ENCODE data around the gene FMNL1.

Gene FMNL1

DNA sequence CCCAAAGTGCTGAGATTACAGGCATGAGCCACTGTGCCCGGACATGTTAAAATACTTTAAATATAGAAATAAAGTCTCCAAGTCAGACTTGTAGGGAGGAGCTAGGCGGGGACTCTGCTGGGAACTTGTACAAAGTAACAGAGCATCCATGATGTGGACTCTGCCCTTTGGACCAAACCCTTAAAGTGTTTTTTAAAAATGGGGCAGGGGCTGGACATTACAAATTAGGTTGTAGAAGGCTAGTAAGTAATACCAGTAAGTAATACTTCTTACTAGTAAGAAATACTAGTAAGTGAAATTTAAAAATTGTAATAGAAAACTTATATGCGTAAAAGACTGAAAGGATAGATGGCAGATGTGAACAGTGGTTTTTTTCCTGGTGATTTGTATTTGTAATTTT, 49.9 kb downstream of the FMNL1 start:
- in situ Hi-C loops (cut with MboI; ENCODE audit: low pct_unique_long_range_greater_than_20kb, low sequenced_read_pairs, unreplicated experiment): no loop called here
- DNase-seq (ENCODE audit: low spot score): no peak
- TF ChIP-seq, protein P1, sequence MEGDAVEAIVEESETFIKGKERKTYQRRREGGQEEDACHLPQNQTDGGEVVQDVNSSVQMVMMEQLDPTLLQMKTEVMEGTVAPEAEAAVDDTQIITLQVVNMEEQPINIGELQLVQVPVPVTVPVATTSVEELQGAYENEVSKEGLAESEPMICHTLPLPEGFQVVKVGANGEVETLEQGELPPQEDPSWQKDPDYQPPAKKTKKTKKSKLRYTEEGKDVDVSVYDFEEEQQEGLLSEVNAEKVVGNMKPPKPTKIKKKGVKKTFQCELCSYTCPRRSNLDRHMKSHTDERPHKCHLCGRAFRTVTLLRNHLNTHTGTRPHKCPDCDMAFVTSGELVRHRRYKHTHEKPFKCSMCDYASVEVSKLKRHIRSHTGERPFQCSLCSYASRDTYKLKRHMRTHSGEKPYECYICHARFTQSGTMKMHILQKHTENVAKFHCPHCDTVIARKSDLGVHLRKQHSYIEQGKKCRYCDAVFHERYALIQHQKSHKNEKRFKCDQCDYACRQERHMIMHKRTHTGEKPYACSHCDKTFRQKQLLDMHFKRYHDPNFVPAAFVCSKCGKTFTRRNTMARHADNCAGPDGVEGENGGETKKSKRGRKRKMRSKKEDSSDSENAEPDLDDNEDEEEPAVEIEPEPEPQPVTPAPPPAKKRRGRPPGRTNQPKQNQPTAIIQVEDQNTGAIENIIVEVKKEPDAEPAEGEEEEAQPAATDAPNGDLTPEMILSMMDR (IDR thresholded peaks at IDR 0.05; ENCODE audit: extremely low read depth, insufficient read depth, missing control alignments): no peak

DNA sequence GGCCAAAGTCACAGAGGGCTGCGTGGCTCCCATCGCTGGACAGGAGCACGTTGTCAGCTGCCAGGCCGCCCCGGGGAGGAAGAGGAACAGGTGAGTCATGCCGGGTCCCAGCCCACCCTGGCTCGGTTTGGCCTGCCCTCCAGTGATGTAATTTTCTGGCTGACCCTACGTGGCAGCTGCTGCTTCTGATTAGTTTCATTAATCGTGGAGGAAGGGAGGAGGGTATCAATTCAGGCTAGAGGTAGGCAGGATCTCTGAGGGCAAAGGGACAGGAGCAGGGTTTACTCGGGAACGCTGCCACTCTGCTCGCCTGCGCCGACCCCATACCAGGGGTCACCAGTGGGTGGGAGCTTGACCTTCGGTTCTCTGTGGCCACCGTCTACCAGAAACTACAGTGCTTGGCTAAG, 51.9 kb downstream of the FMNL1 start:
- DNase-seq (ENCODE audit: low spot score): no peak
- in situ Hi-C loops (cut with MboI; ENCODE audit: low pct_unique_long_range_greater_than_20kb, low sequenced_read_pairs, unreplicated experiment): no loop called here
- TF ChIP-seq, protein P1 (IDR thresholded peaks at IDR 0.05; ENCODE audit: extremely low read depth, insufficient read depth, missing control alignments): no peak

DNA sequence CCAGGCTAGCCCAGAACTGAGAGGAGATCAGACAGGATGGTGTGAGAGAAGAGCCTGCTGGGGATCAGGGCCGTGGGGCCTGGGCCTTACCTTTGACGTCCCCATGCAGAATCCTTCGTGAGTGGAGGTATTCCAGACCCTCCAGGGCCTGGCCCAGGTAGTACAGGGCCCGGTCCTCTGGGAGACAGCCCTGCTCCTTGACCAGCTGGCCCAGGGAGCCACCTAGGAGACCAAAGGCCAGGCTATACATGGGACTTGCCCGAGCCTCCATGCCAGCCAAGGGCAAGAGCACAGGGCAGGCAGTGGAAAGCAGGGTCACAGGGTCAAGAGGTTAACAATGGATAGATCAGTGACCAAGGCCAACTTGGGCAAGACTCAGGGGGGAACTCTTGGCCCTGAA, 52.3 kb downstream of the FMNL1 start:
- TF ChIP-seq, protein P1 (IDR thresholded peaks at IDR 0.05; ENCODE audit: extremely low read depth, insufficient read depth, missing control alignments): no peak
- no peak for DNase-seq (ENCODE audit: low spot score)
- in situ Hi-C loops (cut with MboI; ENCODE audit: low pct_unique_long_range_greater_than_20kb, low sequenced_read_pairs, unreplicated experiment): no loop called here

DNA sequence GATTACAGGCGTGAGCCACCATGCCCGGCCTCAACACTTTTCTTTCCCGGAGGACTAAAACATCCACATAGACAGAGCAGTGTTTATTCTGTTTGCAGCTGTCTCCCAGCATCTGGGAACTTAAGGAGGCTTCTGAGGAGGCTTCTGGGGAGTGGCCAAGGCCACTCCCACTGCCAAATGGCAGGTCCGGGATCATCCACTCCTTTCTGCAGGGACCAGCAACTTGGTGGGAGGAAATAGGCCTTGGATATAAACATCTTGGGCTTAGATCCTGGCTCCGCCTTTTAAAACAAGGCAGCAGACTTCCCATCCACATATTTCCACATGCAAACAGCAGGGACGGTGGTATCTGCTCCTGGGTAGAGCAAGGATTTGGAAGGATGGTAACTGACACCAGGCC, 54.3 kb downstream of the FMNL1 start:
- in situ Hi-C loops (cut with MboI; ENCODE audit: low pct_unique_long_range_greater_than_20kb, low sequenced_read_pairs, unreplicated experiment): loop anchor here (5.0 kb wide), 1 partner anchor 111 kb away; no protein-coding TSS in a partner anchor
- no peak for DNase-seq (ENCODE audit: low spot score)
- TF ChIP-seq, protein P1 (IDR thresholded peaks at IDR 0.05; ENCODE audit: extremely low read depth, insufficient read depth, missing control alignments): no peak

DNA sequence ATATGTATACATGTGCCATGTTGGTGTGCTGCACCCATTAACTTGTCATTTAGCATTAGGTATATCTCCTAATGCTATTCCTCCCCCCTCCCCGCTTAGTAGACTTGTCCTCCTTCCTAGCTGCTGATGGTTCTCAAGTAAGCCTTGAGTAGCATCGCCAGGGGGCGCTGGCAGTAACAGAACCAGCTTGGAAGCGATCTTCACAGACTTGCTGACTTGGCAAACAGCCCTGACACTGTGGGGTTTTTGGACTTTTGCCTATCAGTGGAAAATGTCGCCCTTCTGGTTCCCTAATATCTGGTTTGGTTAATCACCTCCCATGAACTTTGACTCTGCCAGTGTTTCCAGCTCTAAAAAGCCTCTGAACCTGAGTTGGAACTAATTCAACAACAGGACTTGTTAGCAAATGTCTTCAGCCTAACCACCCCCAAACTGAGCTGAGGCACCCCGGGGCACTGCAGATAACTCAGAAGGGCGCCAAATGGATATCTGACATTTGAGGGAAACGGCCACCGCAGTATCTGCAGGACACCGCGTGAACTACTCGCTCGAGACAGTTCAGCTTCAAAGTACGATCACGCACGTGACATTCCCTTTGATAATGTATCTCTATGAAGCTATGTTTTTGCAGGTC, 55.6 kb downstream of the FMNL1 start:
- DNase-seq (ENCODE audit: low spot score): peak; percentile 88
- in situ Hi-C loops (cut with MboI; ENCODE audit: low pct_unique_long_range_greater_than_20kb, low sequenced_read_pairs, unreplicated experiment): loop anchor here (5.0 kb wide), 1 partner anchor 110 kb away; no protein-coding TSS in a partner anchor
- TF ChIP-seq, protein P1 (IDR thresholded peaks at IDR 0.05; ENCODE audit: extremely low read depth, insufficient read depth, missing control alignments): peak; percentile 91

DNA sequence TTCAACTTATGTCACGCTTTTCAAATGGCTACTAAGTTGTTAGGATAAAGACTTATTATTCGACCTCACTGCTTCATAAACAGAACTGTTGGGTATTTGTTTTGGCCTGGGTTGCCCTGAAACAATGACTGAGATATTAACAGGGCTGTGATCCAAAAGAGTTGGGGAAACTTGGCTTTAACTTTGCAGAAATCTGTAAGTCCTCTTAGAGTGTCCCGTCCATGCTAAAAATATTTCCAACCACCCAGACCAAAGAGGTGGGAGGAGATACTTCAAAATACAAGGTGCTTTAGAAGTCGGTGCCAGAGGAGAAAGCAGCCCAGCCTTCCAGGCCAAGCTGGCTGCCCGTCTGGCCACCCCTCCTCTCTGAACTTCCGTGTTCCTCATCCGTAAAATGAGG, 56.3 kb downstream of the FMNL1 start:
- TF ChIP-seq, protein P1 (IDR thresholded peaks at IDR 0.05; ENCODE audit: extremely low read depth, insufficient read depth, missing control alignments): no peak
- DNase-seq (ENCODE audit: low spot score): no peak
- in situ Hi-C loops (cut with MboI; ENCODE audit: low pct_unique_long_range_greater_than_20kb, low sequenced_read_pairs, unreplicated experiment): loop anchor here (5.0 kb wide), 1 partner anchor 109 kb away; no protein-coding TSS in a partner anchor

Data from GM13977 (cell line).